ENCODE data around the gene TPX2. TPM values are rescaled to one million over a fixed set of nuclear protein-coding genes. Genes with fewer than 3 reads are reported as not detected.

Gene TPX2
- total and polyA plus RNA-seq, 2 donors from 2014 or later: 0.47 to 1.4 TPM

GRCh38 chr20:31817461-31817860 lies 78.4 kb downstream of the TPX2 start:
- Histone ChIP-seq H3K4me1 (ENCODE audit: control insufficient read depth in 2 of 3, insufficient read depth in 2 of 3, low read depth in 1 of 3, low read length in 3 of 3) (peaks cover 0 to 2% (median 0%) of the 10 kb centered on the region in 3 donors), H3K4me3 (ENCODE audit: low read length in 3 of 3) (no peak overlapping the region), H3K9me3 (ENCODE audit: control insufficient read depth in 2 of 3, insufficient read depth in 1 of 3, low read length in 3 of 3) (no peaks in the 10 kb centered on the region), H3K36me3 (ENCODE audit: control insufficient read depth in 2 of 3, insufficient read depth in 3 of 3, low read length in 3 of 3) (no peaks in the 10 kb centered on the region), H3K27ac (ENCODE audit: low read depth in 2 of 2, low read length in 2 of 2) (no peak overlapping the region), H3K27me3 (ENCODE audit: control insufficient read depth, insufficient read depth, low read length) (no peaks in the 10 kb centered on the region), H3K9ac (ENCODE audit: low read length in 3 of 3) (no peak overlapping the region)
- no peak for DNase-seq
- FAIRE-seq: no peak
- intact Hi-C loops (cut with DNase I): no loop called here
- TF ChIP-seq CTCF (IDR thresholded peaks at IDR 0.05; ENCODE audit: borderline replicate concordance, extremely low read depth, insufficient read depth): no peak

GRCh38 chr20:31818376-31818908 lies 79.4 kb downstream of the TPX2 start:
- no peak overlapping the region for H3K27ac ChIP-seq (ENCODE audit: low read depth in 2 of 2, low read length in 2 of 2)
- TF ChIP-seq CTCF (IDR thresholded peaks at IDR 0.05; ENCODE audit: borderline replicate concordance, extremely low read depth, insufficient read depth): no peak
- no peaks in the 10 kb centered on the region for H3K9me3 ChIP-seq (ENCODE audit: control insufficient read depth in 2 of 3, insufficient read depth in 1 of 3, low read length in 3 of 3)
- H3K9ac ChIP-seq (ENCODE audit: low read length in 3 of 3): no peak overlapping the region
- no peak for DNase-seq
- no peaks in the 10 kb centered on the region for H3K4me1 ChIP-seq (ENCODE audit: control insufficient read depth in 2 of 3, insufficient read depth in 2 of 3, low read depth in 1 of 3, low read length in 3 of 3)
- H3K4me3 ChIP-seq (ENCODE audit: low read length in 3 of 3): no peak overlapping the region
- no peaks in the 10 kb centered on the region for H3K36me3 ChIP-seq (ENCODE audit: control insufficient read depth in 2 of 3, insufficient read depth in 3 of 3, low read length in 3 of 3)
- H3K27me3 ChIP-seq (ENCODE audit: control insufficient read depth, insufficient read depth, low read length): no peaks in the 10 kb centered on the region
- intact Hi-C loops (cut with DNase I): no loop called here
- FAIRE-seq: no peak

DNA sequence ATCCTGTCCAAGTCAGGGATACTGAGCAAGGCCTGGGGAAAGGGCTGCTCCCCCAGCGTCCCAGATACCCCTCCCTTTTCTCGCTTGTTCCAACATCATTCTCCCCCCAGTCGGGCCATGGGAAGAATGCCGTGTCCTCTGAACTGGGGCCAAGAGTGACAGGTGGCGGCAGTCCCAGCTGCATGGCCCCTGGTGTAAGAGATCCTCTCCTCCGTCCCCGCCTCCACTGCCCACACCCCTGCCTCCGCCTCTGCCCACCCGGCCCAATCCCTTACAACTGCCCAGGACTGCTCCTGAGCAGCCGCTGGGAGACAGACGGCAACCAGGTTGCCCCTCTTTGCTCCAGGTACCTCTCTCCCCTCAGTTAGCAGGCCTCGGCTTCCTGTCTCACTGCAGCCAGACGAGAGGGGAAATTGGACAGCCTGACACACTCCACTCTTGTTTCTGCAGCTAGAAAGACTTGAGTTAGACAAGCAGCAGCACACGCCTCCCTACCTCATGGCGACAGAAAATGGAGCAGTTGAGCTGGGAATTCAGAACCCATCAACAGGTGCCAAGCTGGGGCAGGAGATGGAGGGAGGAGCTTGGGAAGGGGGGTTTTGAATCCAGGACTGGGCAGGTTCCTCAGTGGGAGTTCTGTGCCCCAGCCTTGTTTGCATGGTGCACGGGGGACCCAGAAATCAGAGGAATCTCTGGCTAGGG lies 80.1 kb downstream of the TPX2 start, which contains the start of gene MYLK2:
MYLK2 (plus strand) TSS at position 274 of the 702 bp plus-strand sequence; CDS start at position 499, 225 bp downstream.
- peak in 2 of 5 donors; percentile 57 to 60 for DNase-seq
- no peak for FAIRE-seq

More for the DNA sequence above, 80.1 kb downstream of the TPX2 start, which contains the start of gene MYLK2:
- no peak for TF ChIP-seq CTCF (IDR thresholded peaks at IDR 0.05; ENCODE audit: borderline replicate concordance, extremely low read depth, insufficient read depth)
- no peak within 1 kb of the TSS for H3K27ac ChIP-seq (ENCODE audit: low read depth in 2 of 2, low read length in 2 of 2)
- H3K27me3 ChIP-seq (ENCODE audit: control insufficient read depth, insufficient read depth, low read length): no peaks in the 10 kb centered on the region
- H3K36me3 ChIP-seq (ENCODE audit: control insufficient read depth in 2 of 3, insufficient read depth in 3 of 3, low read length in 3 of 3): no peaks in the 10 kb centered on the region
- intact Hi-C loops (cut with DNase I): no loop called here
- peaks cover 0 to 3% (median 2%) of the 10 kb centered on the region in 3 donors for H3K4me1 ChIP-seq (ENCODE audit: control insufficient read depth in 2 of 3, insufficient read depth in 2 of 3, low read depth in 1 of 3, low read length in 3 of 3)
- H3K9ac ChIP-seq (ENCODE audit: low read length in 3 of 3): no peak within 1 kb of the TSS
- H3K9me3 ChIP-seq (ENCODE audit: control insufficient read depth in 2 of 3, insufficient read depth in 1 of 3, low read length in 3 of 3): no peaks in the 10 kb centered on the region
- no peak within 1 kb of the TSS for H3K4me3 ChIP-seq (ENCODE audit: low read length in 3 of 3)

Measured in kidney (tissue), 14 donors.